Measurements from ENCODE around the gene EEF1AKMT1. TPM values are rescaled to one million over a fixed set of nuclear protein-coding genes. Genes with fewer than 3 reads are reported as not detected.
"Not testable (repeated sequence)": the region's sequence is repeated elsewhere in the genome, so short reads cannot be mapped to it uniquely, and the experiment has no call there.

Gene EEF1AKMT1
- total RNA-seq, 1 donor from 2014 or later = 5.3 TPM

DNA sequence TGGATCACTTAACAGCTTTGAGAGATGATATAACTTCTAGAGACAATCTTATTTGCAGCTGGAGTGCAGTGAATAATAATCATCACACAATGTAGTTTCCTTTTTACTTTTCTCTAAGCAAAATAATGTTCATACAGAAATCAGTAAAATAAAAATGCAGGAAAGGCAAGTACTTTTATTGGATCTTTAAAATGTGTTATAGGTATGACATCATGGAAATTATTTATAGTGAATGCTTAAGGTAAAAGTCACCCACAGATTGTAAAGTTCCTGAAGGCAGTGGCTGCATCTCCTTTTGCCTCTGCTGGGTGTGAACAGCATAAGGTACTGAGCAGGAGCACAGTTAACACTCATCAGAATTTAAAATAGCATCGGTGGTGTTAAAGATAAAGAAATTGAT, 87.6 kb downstream of the EEF1AKMT1 start:
- no peak for FAIRE-seq
- H3K36me3 ChIP-seq (ENCODE audit: control insufficient read depth, insufficient read depth, low read length) = no peaks in the 10 kb centered on the region
- no peaks in the 10 kb centered on the region for H3K27me3 ChIP-seq (ENCODE audit: control insufficient read depth, insufficient read depth, low read length)
- TF ChIP-seq, protein P1, sequence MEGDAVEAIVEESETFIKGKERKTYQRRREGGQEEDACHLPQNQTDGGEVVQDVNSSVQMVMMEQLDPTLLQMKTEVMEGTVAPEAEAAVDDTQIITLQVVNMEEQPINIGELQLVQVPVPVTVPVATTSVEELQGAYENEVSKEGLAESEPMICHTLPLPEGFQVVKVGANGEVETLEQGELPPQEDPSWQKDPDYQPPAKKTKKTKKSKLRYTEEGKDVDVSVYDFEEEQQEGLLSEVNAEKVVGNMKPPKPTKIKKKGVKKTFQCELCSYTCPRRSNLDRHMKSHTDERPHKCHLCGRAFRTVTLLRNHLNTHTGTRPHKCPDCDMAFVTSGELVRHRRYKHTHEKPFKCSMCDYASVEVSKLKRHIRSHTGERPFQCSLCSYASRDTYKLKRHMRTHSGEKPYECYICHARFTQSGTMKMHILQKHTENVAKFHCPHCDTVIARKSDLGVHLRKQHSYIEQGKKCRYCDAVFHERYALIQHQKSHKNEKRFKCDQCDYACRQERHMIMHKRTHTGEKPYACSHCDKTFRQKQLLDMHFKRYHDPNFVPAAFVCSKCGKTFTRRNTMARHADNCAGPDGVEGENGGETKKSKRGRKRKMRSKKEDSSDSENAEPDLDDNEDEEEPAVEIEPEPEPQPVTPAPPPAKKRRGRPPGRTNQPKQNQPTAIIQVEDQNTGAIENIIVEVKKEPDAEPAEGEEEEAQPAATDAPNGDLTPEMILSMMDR (IDR thresholded peaks at IDR 0.05; ENCODE audit: insufficient read depth, low read length, severe bottlenecking) = no peak
- DNase-seq (ENCODE audit: low read depth) = no peak
- no peak overlapping the region for H3K4me3 ChIP-seq (ENCODE audit: low read depth, low read length)

DNA sequence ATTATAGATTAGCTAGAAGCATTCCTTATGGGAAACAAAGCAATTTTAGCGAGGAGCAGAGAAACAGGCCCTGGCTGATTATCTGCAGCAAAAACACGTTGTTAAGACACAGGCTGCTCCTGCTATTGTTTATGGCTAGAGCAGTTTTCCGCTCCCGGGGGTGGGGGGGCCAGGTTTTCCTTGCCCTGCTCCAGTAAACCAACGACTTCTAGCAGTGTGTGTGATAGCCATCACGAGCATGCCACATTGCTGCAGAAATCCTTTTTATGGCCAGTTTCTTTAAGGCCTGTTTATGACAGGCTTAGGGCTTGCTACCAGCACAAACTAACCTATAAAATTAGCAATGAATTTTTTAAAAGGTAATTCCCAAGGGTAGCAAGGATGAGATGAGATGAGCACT, 88.7 kb downstream of the EEF1AKMT1 start:
- Histone ChIP-seq H3K4me3 (ENCODE audit: low read depth, low read length) (no peak overlapping the region), H3K27me3 (ENCODE audit: control insufficient read depth, insufficient read depth, low read length) (no peaks in the 10 kb centered on the region), H3K36me3 (ENCODE audit: control insufficient read depth, insufficient read depth, low read length) (no peaks in the 10 kb centered on the region)
- no peak for FAIRE-seq
- no peak for DNase-seq (ENCODE audit: low read depth)
- TF ChIP-seq, protein P1 (IDR thresholded peaks at IDR 0.05; ENCODE audit: insufficient read depth, low read length, severe bottlenecking) = no peak

DNA sequence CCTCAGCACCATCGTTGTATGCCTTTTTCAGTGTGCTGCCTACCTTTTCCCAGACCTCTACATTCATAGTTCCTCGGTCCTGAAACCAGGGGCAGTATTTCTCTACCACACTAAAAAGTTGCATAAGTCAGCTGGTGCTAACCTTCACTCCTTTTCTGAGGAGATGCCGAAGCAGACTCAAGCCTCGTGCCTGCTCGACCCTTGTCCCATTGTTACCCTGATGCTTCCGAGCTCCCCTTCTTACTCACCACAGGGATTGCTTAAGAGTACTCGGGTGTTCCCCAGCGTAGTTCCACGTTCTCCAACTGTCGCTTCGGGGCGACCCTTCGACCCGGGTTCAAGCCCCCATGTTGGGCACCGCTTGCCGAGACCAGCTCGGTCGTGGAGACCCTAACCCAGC, 89.2 kb downstream of the EEF1AKMT1 start:
- FAIRE-seq (no peak), DNase-seq (ENCODE audit: low read depth) (no peak)
- TF ChIP-seq, protein P1 (IDR thresholded peaks at IDR 0.05; ENCODE audit: insufficient read depth, low read length, severe bottlenecking) = no peak
- no peaks in the 10 kb centered on the region for H3K27me3 ChIP-seq (ENCODE audit: control insufficient read depth, insufficient read depth, low read length)
- no peaks in the 10 kb centered on the region for H3K36me3 ChIP-seq (ENCODE audit: control insufficient read depth, insufficient read depth, low read length)
- no peak overlapping the region for H3K4me3 ChIP-seq (ENCODE audit: low read depth, low read length)

DNA sequence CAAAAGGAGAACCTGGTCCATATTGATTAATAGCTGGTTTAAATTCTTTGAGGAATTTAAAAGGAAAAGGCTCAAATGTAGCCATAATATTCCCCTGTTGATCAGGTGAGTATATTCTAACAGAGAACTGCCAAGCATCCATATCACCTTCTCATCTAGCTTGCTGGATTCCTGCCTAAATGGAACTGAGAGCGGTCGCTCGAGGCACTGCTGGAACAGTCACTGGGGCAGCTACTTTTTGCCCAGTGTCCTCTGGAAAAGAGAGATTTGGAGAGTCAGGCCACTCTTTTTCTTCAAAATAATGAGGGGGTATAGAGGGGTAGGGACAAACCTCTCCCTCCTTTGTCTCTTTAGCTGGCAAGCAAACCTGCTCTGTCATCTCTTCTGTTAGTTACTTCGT, 89.7 kb downstream of the EEF1AKMT1 start:
- no peak for DNase-seq (ENCODE audit: low read depth)
- FAIRE-seq = no peak
- Histone ChIP-seq H3K36me3 (ENCODE audit: control insufficient read depth, insufficient read depth, low read length) (no peaks in the 10 kb centered on the region), H3K4me3 (ENCODE audit: low read depth, low read length) (no peak overlapping the region), H3K27me3 (ENCODE audit: control insufficient read depth, insufficient read depth, low read length) (no peaks in the 10 kb centered on the region)
- TF ChIP-seq, protein P1 (IDR thresholded peaks at IDR 0.05; ENCODE audit: insufficient read depth, low read length, severe bottlenecking) = no peak

DNA sequence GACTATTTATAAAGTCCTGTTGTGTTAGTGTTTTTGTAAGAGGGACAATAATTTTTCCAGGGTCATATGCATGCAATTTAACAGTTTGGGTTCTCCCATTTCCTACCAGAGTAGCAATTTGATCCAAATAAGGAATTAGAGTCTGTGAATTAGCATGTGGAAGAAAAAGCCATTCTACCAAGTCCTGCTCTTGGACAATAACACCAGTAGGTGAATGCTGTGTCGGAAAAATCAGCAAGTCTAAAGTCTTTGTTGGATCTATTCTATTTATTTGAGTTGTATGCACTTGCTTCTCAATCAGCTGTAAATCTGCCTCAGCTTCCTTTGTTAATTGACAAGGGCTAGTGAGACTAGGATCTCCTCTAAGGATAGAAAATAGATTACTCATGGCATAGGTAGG, 91.7 kb downstream of the EEF1AKMT1 start:
- TF ChIP-seq, protein P1 (IDR thresholded peaks at IDR 0.05; ENCODE audit: insufficient read depth, low read length, severe bottlenecking) = no peak
- DNase-seq (ENCODE audit: low read depth) (no peak), FAIRE-seq (no peak)
- Histone ChIP-seq H3K4me3 (ENCODE audit: low read depth, low read length) (no peak overlapping the region), H3K27me3 (ENCODE audit: control insufficient read depth, insufficient read depth, low read length) (no peaks in the 10 kb centered on the region), H3K36me3 (ENCODE audit: control insufficient read depth, insufficient read depth, low read length) (no peaks in the 10 kb centered on the region)

DNA sequence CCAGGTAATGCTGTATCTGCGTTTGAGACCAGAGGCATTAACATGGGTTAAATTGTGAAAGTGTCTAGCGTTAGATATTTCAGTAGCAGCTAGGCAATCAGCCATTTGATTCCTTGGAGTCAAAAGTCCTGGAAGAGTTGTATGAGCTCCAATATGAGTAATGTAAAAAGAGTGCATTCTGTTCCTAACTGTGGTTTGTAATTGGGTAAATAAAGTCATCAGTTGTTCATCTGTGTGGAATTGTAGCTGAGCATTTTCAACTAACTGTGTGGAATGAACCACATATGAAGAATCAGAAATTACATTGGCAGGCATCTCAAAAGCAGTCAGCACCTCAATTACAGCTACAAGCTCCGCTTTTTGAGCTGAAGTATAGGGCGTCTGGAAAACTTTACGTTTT, 92.3 kb downstream of the EEF1AKMT1 start:
- not testable (repeated sequence) for H3K36me3 ChIP-seq (ENCODE audit: control insufficient read depth, insufficient read depth, low read length); H3K4me3 ChIP-seq (ENCODE audit: low read depth, low read length); FAIRE-seq; H3K27me3 ChIP-seq (ENCODE audit: control insufficient read depth, insufficient read depth, low read length)
- DNase-seq (ENCODE audit: low read depth) = peak; percentile 58

Data from bronchial epithelial cell (primary cell).